Renal pelvis (tissue), 4 donors: Measurements from ENCODE around the gene SESN3. TPM values are rescaled to one million over a fixed set of nuclear protein-coding genes. Genes with fewer than 3 reads are reported as not detected.

ENCODE experiments used
- DNase-seq: peaks from one replicate; pipeline ENCODE4 v3.0.0-alpha.2; 2013
- polyA plus RNA-seq, 3 donors: library from polyadenylated mRNA; unstranded; fragments of 120-200 nt; gene quantifications; one replicate each; pipeline ENCODE4 v1.2.1, GENCODE V29; 2013; ENCODE audit not compliant: insufficient read length in 3 of 3

The SESN3 gene
- polyA plus RNA-seq, 3 donors, result 65.5 to 67.0 (median 67.0) TPM

GRCh38 chr11:95135155-95135554, 95.8 kb downstream of the SESN3 start:
- DNase-seq, result no peak

GRCh38 chr11:95134491-95134890, 96.5 kb downstream of the SESN3 start:
- no peak for DNase-seq

- no peak for DNase-seq
Measured at GRCh38 chr11:95132956-95133355, 98.0 kb downstream of the SESN3 start.

GRCh38 chr11:95128602-95129001, 102.4 kb downstream of the SESN3 start:
- DNase-seq, result no peak

GRCh38 chr11:95123556-95123955, 107.4 kb downstream of the SESN3 start:
- no peak for DNase-seq

GRCh38 chr11:95121698-95122097, 109.3 kb downstream of the SESN3 start:
- no peak for DNase-seq

GRCh38 chr11:95119361-95120060, 111.5 kb downstream of the SESN3 start:
- DNase-seq, result no peak

- no peak for DNase-seq
Measured at GRCh38 chr11:95115597-95115996, 115.4 kb downstream of the SESN3 start.

Other genes starting within 250 kb of the SESN3 start
- gene KDM4E, start 205.9 kb downstream of the SESN3 start, polyA plus RNA-seq, result under 1 TPM; 0.07 to 0.39 (median 0.37) TPM
- gene KDM4F, start 181.8 kb downstream of the SESN3 start, polyA plus RNA-seq, result not detected
- 10 to 100 TPM; 55.3 to 64.3 (median 56.3) TPM for gene SRSF8, start 164.3 kb downstream of the SESN3 start, polyA plus RNA-seq
- 10 to 100 TPM; 18.6 to 21.6 (median 19.3) TPM for gene ENDOD1, start 141.4 kb downstream of the SESN3 start, polyA plus RNA-seq